OCI-LY1 (cell line): ENCODE data around the gene CKB.

Experiments
- H2AFZ ChIP-seq: fragments of 200-600 bp; sonication (generic), shearing (Covaris generic); 2 replicates; pipeline ENCODE4 v1.6.0; 2014; ENCODE audit warnings: antibody characterized with exemption, mild to moderate bottlenecking, low read length
- H3F3A ChIP-seq: fragments of 200-600 bp; sonication (generic), shearing (Covaris generic); 2 replicates; pipeline ENCODE4 v1.6.0; 2014; ENCODE audit warnings: mild to moderate bottlenecking, antibody characterized with exemption, low read length, moderate library complexity; ENCODE audit not compliant: insufficient read depth
- H3K27ac ChIP-seq: fragments of 200-600 bp; sonication (generic); 2 replicates; pipeline ENCODE4 v1.5.1; 2014; ENCODE audit warnings: low read length, mixed run types, mild to moderate bottlenecking, low read depth; ENCODE audit not compliant: poor library complexity, severe bottlenecking
- H3K27me3 ChIP-seq: fragments of 200-600 bp; sonication (generic); 2 replicates; pipeline ENCODE4 v1.6.0; 2014; ENCODE audit warnings: antibody characterized with exemption, mild to moderate bottlenecking, low read length, moderate library complexity; ENCODE audit not compliant: insufficient read depth
- H3K36me3 ChIP-seq: fragments of 200-600 bp; sonication (generic); 2 replicates; pipeline ENCODE4 v1.6.1; 2014; ENCODE audit warnings: mild to moderate bottlenecking, antibody characterized with exemption, low read length, moderate library complexity, mixed read lengths; ENCODE audit not compliant: insufficient read depth
- H3K4me1 ChIP-seq: fragments of 200-600 bp; sonication (generic); 2 replicates; pipeline ENCODE4 v1.5.1; 2014; ENCODE audit warnings: mild to moderate bottlenecking, low read length, moderate library complexity; ENCODE audit not compliant: insufficient read depth, severe bottlenecking
- H3K4me2 ChIP-seq: fragments of 200-600 bp; sonication (generic), shearing (Covaris generic); 2 replicates; pipeline ENCODE4 v1.6.1; 2014; ENCODE audit warnings: low read length
- H3K4me3 ChIP-seq: fragments of 200-600 bp; sonication (generic); 2 replicates; pipeline ENCODE4 v1.5.1; 2014; ENCODE audit warnings: low read length, low read depth, mild to moderate bottlenecking, mixed read lengths; ENCODE audit not compliant: poor library complexity, severe bottlenecking
- H3K79me2 ChIP-seq: fragments of 200-600 bp; shearing (Covaris generic); 2 replicates; pipeline ENCODE4 v1.6.1; 2016; ENCODE audit warnings: mixed run types, low read length, mixed read lengths; ENCODE audit not compliant: insufficient read depth
- H3K9ac ChIP-seq: fragments of 200-600 bp; sonication (generic), shearing (Covaris generic); 2 replicates; pipeline ENCODE4 v1.6.1; 2014; ENCODE audit warnings: mild to moderate bottlenecking, low read length, mixed read lengths
- H3K9me2 ChIP-seq: fragments of 200-600 bp; sonication (generic), shearing (Covaris generic); 2 replicates; pipeline ENCODE4 v1.6.1; 2014; ENCODE audit warnings: low read depth, mild to moderate bottlenecking, low read length, mixed read lengths
- H3K9me3 ChIP-seq: fragments of 200-600 bp; shearing (Covaris generic); 2 replicates; pipeline ENCODE4 v1.6.1; 2014; ENCODE audit warnings: low read length, mixed read lengths
- H4K20me1 ChIP-seq: fragments of 200-600 bp; sonication (generic), shearing (Covaris generic); 2 replicates; pipeline ENCODE4 v1.6.0; 2016; ENCODE audit warnings: mild to moderate bottlenecking, low read length; ENCODE audit not compliant: insufficient read depth
- CTCF ChIP-seq: fragments of 200-600 bp; sonication (generic), shearing (Covaris generic); IDR thresholded peaks from 2 replicates; pipeline ENCODE4 v1.5.1; 2017; ENCODE audit warnings: mild to moderate bottlenecking, antibody characterized with exemption, low read length, moderate library complexity, mixed read lengths
- EZH2 ChIP-seq: fragments of 200-600 bp; sonication (generic), shearing (Covaris generic); IDR thresholded peaks from 2 replicates; pipeline ENCODE4 v1.8.0; 2017; ENCODE audit warnings: borderline replicate concordance, mixed run types, mild to moderate bottlenecking, antibody characterized with exemption, low read length, moderate library complexity, mixed read lengths

Gene CKB

GRCh38 chr14:103533999-103534575 is 11.5 kb upstream of the CKB start:
- H3K9ac ChIP-seq: no peak overlapping the region
- H2AFZ ChIP-seq: no peak overlapping the region
- H3F3A ChIP-seq: no peaks in the 10 kb centered on the region
- no peak overlapping the region for H3K27ac ChIP-seq
- H3K4me2 ChIP-seq: no peak overlapping the region
- no peaks in the 10 kb centered on the region for H3K9me3 ChIP-seq
- H3K36me3 ChIP-seq: peaks cover 27% of the 10 kb centered on the region; the same call in 1 of the 2 replicates
- H4K20me1 ChIP-seq: no peaks in the 10 kb centered on the region
- no peak overlapping the region for H3K4me3 ChIP-seq
- H3K4me1 ChIP-seq: peaks cover 14% of the 10 kb centered on the region
- no peaks in the 10 kb centered on the region for H3K9me2 ChIP-seq
- 0 out of 2 replicates have a peak, but pooled peaks cover 3% of the 10 kb centered on the region for H3K27me3 ChIP-seq
- TF ChIP-seq EZH2 (no peak), CTCF (no peak)
- peaks cover 8% of the 10 kb centered on the region for H3K79me2 ChIP-seq

- Histone ChIP-seq H3K36me3 (peaks cover 27% of the 10 kb centered on the region; the same call in 1 of the 2 replicates), H3K9me2 (no peaks in the 10 kb centered on the region), H3K4me1 (peaks cover 19% of the 10 kb centered on the region), H3F3A (no peaks in the 10 kb centered on the region), H3K79me2 (peaks cover 8% of the 10 kb centered on the region), H3K27me3 (no peaks in the 10 kb centered on the region), H3K9me3 (no peaks in the 10 kb centered on the region), H3K9ac (no peak overlapping the region), H4K20me1 (no peaks in the 10 kb centered on the region), H2AFZ (no peak overlapping the region), H3K4me2 (no peak overlapping the region), H3K4me3 (no peak overlapping the region), H3K27ac (no peak overlapping the region)
- TF ChIP-seq CTCF (no peak), EZH2 (no peak)
Measured at GRCh38 chr14:103533137-103533998, 10.7 kb upstream of the CKB start.

DNA sequence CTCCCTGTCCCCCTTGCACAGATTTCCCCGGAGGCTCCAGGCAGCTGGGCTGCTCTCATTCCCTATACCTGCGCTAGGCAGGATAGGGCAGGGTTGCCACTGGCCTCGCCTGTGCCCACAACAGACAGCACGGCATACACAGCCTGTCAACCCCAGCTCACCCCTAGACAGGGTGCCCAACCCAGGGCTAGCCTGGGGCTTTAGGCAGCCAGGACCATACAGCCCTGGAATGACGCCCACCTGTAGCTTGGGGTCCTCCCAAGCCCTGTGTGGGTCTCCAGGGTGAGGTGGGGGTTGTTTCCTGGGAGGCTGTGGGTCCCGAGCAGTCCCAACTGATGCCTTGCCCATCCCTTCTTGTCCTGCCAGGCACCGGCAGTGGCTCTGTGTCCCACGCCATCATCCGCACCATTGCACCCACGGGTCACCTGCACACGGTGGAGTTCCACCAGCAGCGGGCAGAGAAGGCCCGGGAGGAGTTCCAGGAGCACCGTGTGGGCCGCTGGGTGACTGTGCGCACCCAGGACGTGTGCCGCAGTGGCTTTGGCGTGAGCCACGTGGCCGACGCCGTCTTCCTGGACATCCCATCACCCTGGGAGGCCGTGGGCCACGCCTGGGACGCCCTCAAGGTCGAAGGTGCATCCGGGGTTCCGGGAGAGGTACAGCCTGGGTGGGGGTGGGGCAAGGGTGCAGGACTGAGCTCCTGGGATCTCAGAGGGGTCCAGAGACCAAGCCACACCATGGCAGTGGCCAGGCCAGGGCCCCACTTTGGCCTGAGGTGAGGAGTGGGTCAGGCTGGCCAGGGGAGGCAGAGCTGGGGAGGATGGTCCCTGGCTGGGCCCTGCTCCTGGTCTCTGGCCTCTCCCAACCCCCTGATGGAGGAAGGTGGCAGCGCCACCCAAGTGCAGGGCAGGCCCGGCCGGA is 9.8 kb upstream of the CKB start:
- H3K36me3 ChIP-seq: peaks cover 27% of the 10 kb centered on the region; the same call in 1 of the 2 replicates
- no peaks in the 10 kb centered on the region for H3K9me3 ChIP-seq
- H3K27ac ChIP-seq: no peak overlapping the region
- TF ChIP-seq CTCF (no peak), EZH2 (no peak)
- no peaks in the 10 kb centered on the region for H3K9me2 ChIP-seq
- peaks cover 8% of the 10 kb centered on the region for H3K79me2 ChIP-seq
- H3F3A ChIP-seq: no peaks in the 10 kb centered on the region
- H3K4me2 ChIP-seq: no peak overlapping the region
- no peak overlapping the region for H3K9ac ChIP-seq
- peaks cover 27% of the 10 kb centered on the region for H3K4me1 ChIP-seq
- no peak overlapping the region for H3K4me3 ChIP-seq
- no peak overlapping the region for H2AFZ ChIP-seq
- H3K27me3 ChIP-seq: no peaks in the 10 kb centered on the region
- no peaks in the 10 kb centered on the region for H4K20me1 ChIP-seq
